Left ventricle myocardium inferior (tissue), 1 donor: ENCODE results near the gene FOXJ3. TPM values are rescaled to one million over a fixed set of nuclear protein-coding genes. Genes with fewer than 3 reads are reported as not detected.
"Not testable (repeated sequence)": the region's sequence is repeated elsewhere in the genome, so short reads cannot be mapped to it uniquely, and the experiment has no call there.

ENCODE experiments used
- DNase-seq: peaks from one replicate; pipeline ENCODE4 v3.0.0-alpha.2; 2020
- H3K27ac ChIP-seq: fragments of 200-600 bp; replicated peaks from 2 replicates; pipeline ENCODE4 v1.8.0; 2021
- H3K27me3 ChIP-seq: fragments of 200-600 bp; 2 replicates; pipeline ENCODE4 v1.8.0; 2021; ENCODE audit warnings: low read depth
- H3K36me3 ChIP-seq: fragments of 200-600 bp; 2 replicates; pipeline ENCODE4 v1.8.0; 2021
- H3K4me1 ChIP-seq: fragments of 200-600 bp; 2 replicates; pipeline ENCODE4 v1.8.0; 2021
- H3K4me3 ChIP-seq: fragments of 200-600 bp; 2 replicates; pipeline ENCODE4 v1.8.0; 2021; ENCODE audit warnings: mild to moderate bottlenecking, moderate library complexity
- H3K9me3 ChIP-seq: fragments of 200-600 bp; replicated peaks from 2 replicates; pipeline ENCODE4 v1.8.0; 2021
- intact Hi-C: fragments of 100-400 bp; cut with micrococcal nuclease; formaldehyde crosslinking; loops from one replicate; pipeline ENCODE4 v1.11.0; 2022
- total RNA-seq: library from RNA; stranded (reverse); fragmentation: NEBNext Ultra II Directional; extraction: Animal tissue kit (Norgen Biotek cat#: 25700); gene quantifications from one replicate; pipeline ENCODE4 v1.2.1, GENCODE V29; 2021
- TF ChIP-seq, protein P1 (sequence below): fragments of 200-600 bp; IDR thresholded peaks from 2 replicates; pipeline ENCODE4 v1.8.0; 2021; ENCODE audit warnings: antibody characterized with exemption, mild to moderate bottlenecking, borderline replicate concordance
- donor health status: DM: no; HTN: yes; CAD: no; lungs with severe emphysema.

FOXJ3 gene
- total RNA-seq, 1 donor from 2014 or later, result 40.7 TPM

GRCh38 chr1:42219627-42220026, 115.4 kb downstream of the FOXJ3 start:
- Histone ChIP-seq H3K36me3 (no peaks in the 10 kb centered on the region), H3K27me3 (no peaks in the 10 kb centered on the region), H3K4me3 (no peak overlapping the region), H3K4me1 (peaks cover 29% of the 10 kb centered on the region), H3K9me3 (no peaks in the 10 kb centered on the region), H3K27ac (no peak overlapping the region)
- no peak for DNase-seq
- intact Hi-C loops, result no loop called here
- TF ChIP-seq, protein P1, sequence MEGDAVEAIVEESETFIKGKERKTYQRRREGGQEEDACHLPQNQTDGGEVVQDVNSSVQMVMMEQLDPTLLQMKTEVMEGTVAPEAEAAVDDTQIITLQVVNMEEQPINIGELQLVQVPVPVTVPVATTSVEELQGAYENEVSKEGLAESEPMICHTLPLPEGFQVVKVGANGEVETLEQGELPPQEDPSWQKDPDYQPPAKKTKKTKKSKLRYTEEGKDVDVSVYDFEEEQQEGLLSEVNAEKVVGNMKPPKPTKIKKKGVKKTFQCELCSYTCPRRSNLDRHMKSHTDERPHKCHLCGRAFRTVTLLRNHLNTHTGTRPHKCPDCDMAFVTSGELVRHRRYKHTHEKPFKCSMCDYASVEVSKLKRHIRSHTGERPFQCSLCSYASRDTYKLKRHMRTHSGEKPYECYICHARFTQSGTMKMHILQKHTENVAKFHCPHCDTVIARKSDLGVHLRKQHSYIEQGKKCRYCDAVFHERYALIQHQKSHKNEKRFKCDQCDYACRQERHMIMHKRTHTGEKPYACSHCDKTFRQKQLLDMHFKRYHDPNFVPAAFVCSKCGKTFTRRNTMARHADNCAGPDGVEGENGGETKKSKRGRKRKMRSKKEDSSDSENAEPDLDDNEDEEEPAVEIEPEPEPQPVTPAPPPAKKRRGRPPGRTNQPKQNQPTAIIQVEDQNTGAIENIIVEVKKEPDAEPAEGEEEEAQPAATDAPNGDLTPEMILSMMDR, result no peak

- intact Hi-C loops, result no loop called here
These were observed 120.6 kb downstream of the FOXJ3 start for GRCh38 chr1:42214447-42214871.

DNA sequence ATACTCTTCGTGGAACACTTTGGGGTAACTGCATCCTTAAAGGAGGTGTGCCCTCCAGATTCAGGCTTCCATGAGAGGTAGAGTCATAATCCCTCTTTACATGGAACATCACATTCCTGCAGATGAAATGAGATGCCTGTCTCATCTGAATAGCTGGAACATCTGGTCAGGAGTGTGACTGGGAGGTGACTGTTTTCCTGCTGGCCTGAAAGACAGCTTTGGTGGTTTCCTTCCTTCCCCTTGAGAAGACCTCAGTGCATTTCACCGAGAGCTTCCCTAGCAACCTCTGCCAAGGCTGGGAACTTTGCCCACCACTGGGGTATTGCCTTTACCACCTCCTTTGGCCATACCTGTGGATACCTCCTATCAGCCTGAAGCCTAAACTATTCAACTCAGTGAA, 123.8 kb downstream of the FOXJ3 start:
- no peak for DNase-seq
- Histone ChIP-seq H3K27me3 (no peaks in the 10 kb centered on the region), H3K9me3 (peaks cover 17% of the 10 kb centered on the region), H3K4me3 (no peak overlapping the region), H3K36me3 (no peaks in the 10 kb centered on the region), H3K4me1 (peaks cover 62% of the 10 kb centered on the region), H3K27ac (no peak overlapping the region)
- TF ChIP-seq, protein P1, result no peak
- intact Hi-C loops, result no loop called here

More at GRCh38 chr1:42214447-42214871, 120.6 kb downstream of the FOXJ3 start:
- Histone ChIP-seq H3K36me3 (no peaks in the 10 kb centered on the region), H3K9me3 (peaks cover 17% of the 10 kb centered on the region), H3K27ac (peak overlapping the region; percentile 21), H3K4me3 (no peak overlapping the region), H3K4me1 (peaks cover 58% of the 10 kb centered on the region), H3K27me3 (no peaks in the 10 kb centered on the region)
- TF ChIP-seq, protein P1, result no peak
- DNase-seq, result no peak

DNA sequence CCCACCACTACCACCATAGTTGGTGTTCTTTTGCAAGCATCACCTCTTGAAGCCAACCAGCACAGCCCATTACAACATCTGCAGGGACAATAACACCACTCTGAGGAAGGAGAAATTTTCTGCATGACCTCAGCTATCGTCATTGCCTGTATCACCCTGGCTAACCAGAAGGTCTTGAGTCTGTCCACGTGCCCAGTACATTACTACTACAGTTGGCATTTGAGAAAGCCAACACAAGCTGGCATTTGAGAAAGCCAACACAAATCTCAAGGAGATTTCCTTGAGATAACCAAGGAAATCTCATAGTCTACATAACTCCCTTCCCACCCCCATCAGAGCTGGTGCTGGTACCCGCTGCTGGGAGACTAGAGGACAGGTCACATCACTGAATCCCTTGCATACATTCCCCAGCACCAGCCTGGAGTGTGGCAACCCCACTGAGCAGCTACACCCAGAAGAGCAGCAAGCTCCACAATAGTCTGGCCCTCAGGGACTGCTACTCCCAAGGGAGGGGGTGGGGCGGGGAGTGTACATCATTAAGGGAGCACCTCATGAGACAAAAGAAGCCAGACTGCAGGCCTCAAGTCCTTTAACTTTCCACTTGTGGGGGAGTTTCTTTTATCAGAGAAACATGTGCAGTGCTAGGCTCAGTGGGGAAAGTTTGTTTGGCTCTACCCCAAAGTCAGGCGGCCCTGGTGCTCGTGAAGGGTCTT, 124.5 kb downstream of the FOXJ3 start:
- peaks cover 17% of the 10 kb centered on the region for H3K9me3 ChIP-seq
- no peaks in the 10 kb centered on the region for H3K27me3 ChIP-seq
- H3K4me3 ChIP-seq, result no peak overlapping the region
- no peak for DNase-seq
- peaks cover 62% of the 10 kb centered on the region for H3K4me1 ChIP-seq
- intact Hi-C loops, result no loop called here
- TF ChIP-seq, protein P1, result no peak
- no peak overlapping the region for H3K27ac ChIP-seq
- H3K36me3 ChIP-seq, result no peaks in the 10 kb centered on the region

DNA sequence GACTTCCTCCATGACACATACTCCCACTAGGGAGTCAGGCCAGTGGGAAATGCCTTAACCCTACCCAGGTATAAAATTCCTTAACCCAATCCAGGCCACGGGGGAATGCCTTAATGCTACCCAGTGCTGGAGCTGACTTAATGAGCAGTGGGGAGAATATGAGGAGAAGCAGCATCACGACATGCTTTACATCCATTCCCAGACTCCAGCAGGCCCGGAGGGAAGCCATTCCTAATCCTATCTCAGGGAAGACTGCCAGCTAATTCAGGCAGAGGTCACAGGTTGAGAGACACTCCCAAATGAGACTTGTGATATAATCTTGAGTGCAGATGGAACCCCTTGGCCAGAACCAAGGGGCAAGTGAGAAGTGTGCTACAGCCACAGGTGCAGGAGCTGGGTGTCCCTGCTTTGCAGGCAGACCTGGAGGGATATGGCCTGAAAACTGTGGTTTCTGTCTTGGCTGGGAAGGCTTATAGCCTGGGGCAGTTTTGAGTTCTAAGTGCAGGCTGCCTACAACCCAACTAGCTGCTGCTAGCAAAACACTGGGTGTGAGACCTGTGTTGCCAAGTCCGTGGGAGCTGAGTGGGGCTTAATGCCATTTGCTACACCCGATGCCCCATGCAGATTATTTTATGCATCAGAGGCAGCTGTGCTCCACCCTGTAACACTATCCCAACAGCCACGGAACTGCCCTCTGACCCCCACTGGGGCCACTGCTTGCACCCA, 125.3 kb downstream of the FOXJ3 start:
- TF ChIP-seq, protein P1, result no peak

DNA sequence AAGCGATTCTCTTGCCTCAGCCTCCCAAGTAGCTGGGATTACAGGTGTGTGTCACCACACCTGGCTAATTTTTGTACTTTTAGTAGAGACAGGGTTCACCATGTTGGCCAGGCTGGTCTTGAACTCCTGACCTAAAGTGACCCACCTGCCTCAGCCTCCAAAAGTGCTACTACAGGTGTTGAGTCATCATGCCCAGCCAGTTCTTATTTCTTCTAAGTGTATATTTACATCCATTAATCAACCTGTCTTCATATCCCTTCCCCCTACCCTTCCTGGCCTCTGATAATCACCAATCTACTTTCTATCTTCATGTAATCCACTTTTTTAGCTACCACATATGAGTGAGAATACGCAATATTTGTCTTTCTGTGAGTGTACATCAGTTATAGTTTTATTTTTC, 128.1 kb downstream of the FOXJ3 start:
- DNase-seq, H3K27me3 ChIP-seq, intact Hi-C loops, H3K27ac ChIP-seq, H3K4me3 ChIP-seq: not testable (repeated sequence)
- Histone ChIP-seq H3K4me1 (peaks cover 45% of the 10 kb centered on the region), H3K9me3 (peaks cover 15% of the 10 kb centered on the region), H3K36me3 (peaks cover 18% of the 10 kb centered on the region)

More for the DNA sequence above, 125.3 kb downstream of the FOXJ3 start:
- H3K27me3 ChIP-seq, result no peaks in the 10 kb centered on the region
- no peak for DNase-seq
- intact Hi-C loops, result no loop called here
- H3K27ac ChIP-seq, result no peak overlapping the region
- no peak overlapping the region for H3K4me3 ChIP-seq
- peaks cover 59% of the 10 kb centered on the region for H3K4me1 ChIP-seq
- peaks cover 17% of the 10 kb centered on the region for H3K9me3 ChIP-seq
- H3K36me3 ChIP-seq, result no peaks in the 10 kb centered on the region
